GM12878 (cell line): Measurements from ENCODE around the gene RECK. TPM values are rescaled to one million over a fixed set of nuclear protein-coding genes. Genes with fewer than 3 reads are reported as not detected.

Source experiments
- ATAC-seq: fragments of 200-7000 bp; cut with Tn5 transposase; 3 replicates; pipeline ENCODE4 v1.9.1; 2020; ENCODE audit warnings: mild to moderate bottlenecking, moderate library complexity
- BruUV-seq: library from RNA; stranded (reverse); fragments of 400-500 nt; replicated peaks from 2 replicates; lab custom pipeline; 2021; lab: Mats Ljungman, UMichigan
- CTCF ChIA-PET: fragments of 300-600 bp; sonication (Branson Sonifier 250); formaldehyde crosslinking; extraction: SDS; loops from one replicate; lab custom pipeline; 2021; ENCODE audit warnings: inconsistent platforms; lab: Yijun Ruan, JAX
- POLR2A ChIA-PET: fragments of 350-600 bp; formaldehyde crosslinking; extraction: SDS; loops from one replicate; lab custom pipeline; 2021; ENCODE audit warnings: inconsistent platforms; lab: Charles Lee
- RAD21 ChIA-PET: fragments of 300-600 bp; sonication (Branson Sonifier 250); formaldehyde crosslinking; loops from one replicate; lab custom pipeline; 2023; ENCODE audit warnings: antibody characterized with exemption; ENCODE audit not compliant: unreplicated experiment; lab: Charles Lee
- SMC1A ChIA-PET: fragments of 300-600 bp; sonication (Branson Sonifier 250); formaldehyde crosslinking; loops from one replicate; lab custom pipeline; 2023; ENCODE audit not compliant: unreplicated experiment, uncharacterized antibody; lab: Charles Lee
- DNase-seq: peaks from one replicate; pipeline ENCODE4 v3.0.0-alpha.2; 2011; ENCODE audit warnings: low read depth, low spot score
- FAIRE-seq: peaks from 3 replicates; lab custom pipeline; 2011; peaks lifted over from hg19 to GRCh38; lab: Jason Lieb, UNC
- H2AFZ ChIP-seq: 2 replicates; pipeline ENCODE4 v1.6.0; 2011; ENCODE audit warnings: low read depth, low read length, control low read depth; ENCODE audit not compliant: control insufficient read depth
- H3K27ac ChIP-seq: 2 replicates; pipeline ENCODE4 v1.5.1; 2011; ENCODE audit warnings: control low read depth; ENCODE audit not compliant: control insufficient read depth, insufficient read depth
- H3K27me3 ChIP-seq, 2 experiments: replicated peaks in 1 of 2; 2 replicates each; pipeline versions ENCODE4 v1.6.0 to v1.6.1; 2011; ENCODE audit warnings: low read length in 1 of 2; ENCODE audit not compliant: control insufficient read depth in 2 of 2, insufficient read depth in 2 of 2
- H3K36me3 ChIP-seq, 2 experiments: 2 replicates each; pipeline ENCODE4 v1.5.1; 2011; ENCODE audit warnings: low read length in 1 of 2; ENCODE audit not compliant: control insufficient read depth in 2 of 2, insufficient read depth in 2 of 2
- H3K4me1 ChIP-seq: 2 replicates; pipeline ENCODE4 v1.6.1; 2011; ENCODE audit warnings: mild to moderate bottlenecking, low read length, moderate library complexity, mixed read lengths; ENCODE audit not compliant: control insufficient read depth, insufficient read depth
- H3K4me2 ChIP-seq: 2 replicates; pipeline ENCODE4 v1.6.0; 2011; ENCODE audit warnings: control low read depth; ENCODE audit not compliant: control insufficient read depth, insufficient read depth
- H3K4me3 ChIP-seq: fragments of 200-600 bp; sonication (generic); 2 replicates; pipeline ENCODE4 v1.5.1; 2016
- H3K79me2 ChIP-seq: 2 replicates; pipeline ENCODE4 v1.6.0; 2011; ENCODE audit warnings: low read length; ENCODE audit not compliant: control insufficient read depth, insufficient read depth
- H3K9ac ChIP-seq: 2 replicates; pipeline ENCODE4 v1.8.0; 2011; ENCODE audit warnings: low read length, control low read depth, mixed read lengths; ENCODE audit not compliant: control insufficient read depth, insufficient read depth
- H3K9me3 ChIP-seq: replicated peaks from 3 replicates; pipeline ENCODE4 v1.5.1; 2011; ENCODE audit warnings: mild to moderate bottlenecking, low read length; ENCODE audit not compliant: control insufficient read depth, insufficient read depth
- H4K20me1 ChIP-seq: 2 replicates; pipeline ENCODE4 v1.6.0; 2011; ENCODE audit not compliant: control insufficient read depth, insufficient read depth
- HDAC2 ChIP-seq: fragments of 200-600 bp; sonication (generic); IDR thresholded peaks from 2 replicates; pipeline ENCODE4 v1.6.1; 2017
- IRF4 ChIP-seq: IDR thresholded peaks from 2 replicates; pipeline ENCODE4 v1.6.1; 2011; ENCODE audit warnings: low read depth, low read length
- KDM1A ChIP-seq: fragments of 200-600 bp; sonication (generic); IDR thresholded peaks from 2 replicates; pipeline ENCODE4 v1.6.1; 2016; ENCODE audit warnings: borderline replicate concordance
- MTA2 ChIP-seq: fragments of 450-650 bp; IDR thresholded peaks from 2 replicates; pipeline ENCODE4 v1.6.1; 2016; ENCODE audit warnings: low read depth, mild to moderate bottlenecking, moderate library complexity
- RAD21 ChIP-seq: IDR thresholded peaks from 2 replicates; pipeline ENCODE4 v1.6.1; 2011; ENCODE audit warnings: mild to moderate bottlenecking, low read depth, low read length, moderate library complexity; ENCODE audit not compliant: insufficient read depth
- RB1 ChIP-seq: fragments of 450-650 bp; formaldehyde crosslinking; IDR thresholded peaks from 2 replicates; pipeline ENCODE4 v1.6.1; 2017; ENCODE audit warnings: mild to moderate bottlenecking, borderline replicate concordance
- SMC3 ChIP-seq: IDR thresholded peaks from 2 replicates; pipeline ENCODE4 v1.6.1; 2011; ENCODE audit warnings: low read length, improper control_type of control experiment, borderline replicate concordance
- WGBS: methylation state at CpG from one replicate; pipeline ENCODE4 v1.1.6; 2016; ENCODE audit warnings: low lambda C conversion rate; ENCODE audit not compliant: insufficient replicate concordance, insufficient coverage; ENCODE audit errors: missing lambda C conversion rate; 5-methylcytosine and 5-hydroxymethylcytosine counted together
- in situ Hi-C: fragments of 300-500 bp; cut with MboI; formaldehyde crosslinking; loops from 9 replicates; pipeline ENCODE4 v1.14.3; 2018; ENCODE audit warnings: mixed read lengths
- intact Hi-C: fragments of 100-400 bp; cut with micrococcal nuclease; formaldehyde crosslinking; loops from one replicate; pipeline ENCODE4 v1.14.2; 2022; ENCODE audit not compliant: unreplicated experiment
- polyA plus RNA-seq, 11 experiments: library from polyadenylated mRNA; depleted of rRNA in 4 of 11; unstranded in 6 of 11; stranded (reverse) in 5 of 11; fragments of >200 nt; fragmentation: Nextera tagmentation in 4 of 11; fragmentation: Illumina TruSeq in 1 of 11; extraction: Ambion mirVana in 4 of 11; extraction: Trizol in 1 of 11; gene quantifications; 1 replicate in 1 of 11; 2 replicates in 10 of 11; pipeline versions ENCODE4 v1.2.1 to v1.2.3, GENCODE V29; 2011 to 2016; ENCODE audit warnings: inconsistent platforms in 2 of 11, missing spikeins in 2 of 11, low read depth in 1 of 11
- total RNA-seq, 4 experiments: library from RNA; depleted of rRNA in 3 of 4; stranded (reverse); fragments of >200 nt in 3 of 4; fragmentation: Illumina TruSeq in 1 of 4; extraction: Trizol in 1 of 4; gene quantifications; 2 replicates each; pipeline versions ENCODE4 v1.2.1 to v1.2.3, GENCODE V29; 2013 to 2021
- TF ChIP-seq, protein P1 (sequence below): fragments of 450-650 bp; IDR thresholded peaks from 2 replicates; pipeline ENCODE4 v1.6.1; 2017; ENCODE audit warnings: mild to moderate bottlenecking, moderate library complexity
- TF ChIP-seq, protein P2 (sequence below): IDR thresholded peaks from 2 replicates; pipeline ENCODE4 v1.6.1; 2012; ENCODE audit warnings: low read depth, low read length, improper control_type of control experiment

The RECK gene
- total and polyA plus RNA-seq, 10 of the 15 experiments (the other 5 are each of a cell fraction or from before 2014, with no cell fraction given): 0.02 to 0.40 (median 0.13) TPM

DNA sequence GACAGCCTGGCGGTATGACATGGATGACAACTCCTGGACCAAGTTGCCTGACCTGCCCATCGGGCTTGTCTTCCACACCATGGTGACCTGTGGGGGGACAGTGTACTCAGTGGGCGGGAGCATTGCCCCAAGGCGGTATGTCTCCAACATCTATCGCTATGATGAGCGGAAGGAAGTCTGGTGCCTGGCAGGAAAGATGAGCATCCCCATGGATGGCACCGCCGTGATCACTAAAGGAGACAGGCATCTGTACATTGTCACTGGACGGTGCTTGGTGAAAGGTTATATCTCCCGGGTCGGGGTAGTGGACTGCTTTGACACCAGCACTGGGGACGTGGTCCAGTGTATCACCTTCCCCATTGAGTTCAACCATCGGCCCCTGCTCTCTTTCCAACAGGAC lies 133.8 kb downstream of the RECK start (continued):
- TF ChIP-seq, protein P1, sequence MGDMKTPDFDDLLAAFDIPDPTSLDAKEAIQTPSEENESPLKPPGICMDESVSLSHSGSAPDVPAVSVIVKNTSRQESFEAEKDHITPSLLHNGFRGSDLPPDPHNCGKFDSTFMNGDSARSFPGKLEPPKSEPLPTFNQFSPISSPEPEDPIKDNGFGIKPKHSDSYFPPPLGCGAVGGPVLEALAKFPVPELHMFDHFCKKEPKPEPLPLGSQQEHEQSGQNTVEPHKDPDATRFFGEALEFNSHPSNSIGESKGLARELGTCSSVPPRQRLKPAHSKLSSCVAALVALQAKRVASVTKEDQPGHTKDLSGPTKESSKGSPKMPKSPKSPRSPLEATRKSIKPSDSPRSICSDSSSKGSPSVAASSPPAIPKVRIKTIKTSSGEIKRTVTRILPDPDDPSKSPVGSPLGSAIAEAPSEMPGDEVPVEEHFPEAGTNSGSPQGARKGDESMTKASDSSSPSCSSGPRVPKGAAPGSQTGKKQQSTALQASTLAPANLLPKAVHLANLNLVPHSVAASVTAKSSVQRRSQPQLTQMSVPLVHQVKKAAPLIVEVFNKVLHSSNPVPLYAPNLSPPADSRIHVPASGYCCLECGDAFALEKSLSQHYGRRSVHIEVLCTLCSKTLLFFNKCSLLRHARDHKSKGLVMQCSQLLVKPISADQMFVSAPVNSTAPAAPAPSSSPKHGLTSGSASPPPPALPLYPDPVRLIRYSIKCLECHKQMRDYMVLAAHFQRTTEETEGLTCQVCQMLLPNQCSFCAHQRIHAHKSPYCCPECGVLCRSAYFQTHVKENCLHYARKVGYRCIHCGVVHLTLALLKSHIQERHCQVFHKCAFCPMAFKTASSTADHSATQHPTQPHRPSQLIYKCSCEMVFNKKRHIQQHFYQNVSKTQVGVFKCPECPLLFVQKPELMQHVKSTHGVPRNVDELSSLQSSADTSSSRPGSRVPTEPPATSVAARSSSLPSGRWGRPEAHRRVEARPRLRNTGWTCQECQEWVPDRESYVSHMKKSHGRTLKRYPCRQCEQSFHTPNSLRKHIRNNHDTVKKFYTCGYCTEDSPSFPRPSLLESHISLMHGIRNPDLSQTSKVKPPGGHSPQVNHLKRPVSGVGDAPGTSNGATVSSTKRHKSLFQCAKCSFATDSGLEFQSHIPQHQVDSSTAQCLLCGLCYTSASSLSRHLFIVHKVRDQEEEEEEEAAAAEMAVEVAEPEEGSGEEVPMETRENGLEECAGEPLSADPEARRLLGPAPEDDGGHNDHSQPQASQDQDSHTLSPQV: no peak
- TF ChIP-seq RAD21: no peak
- TF ChIP-seq HDAC2: no peak
- no peak for TF ChIP-seq SMC3
- TF ChIP-seq MTA2: no peak
- TF ChIP-seq RB1: no peak

DNA sequence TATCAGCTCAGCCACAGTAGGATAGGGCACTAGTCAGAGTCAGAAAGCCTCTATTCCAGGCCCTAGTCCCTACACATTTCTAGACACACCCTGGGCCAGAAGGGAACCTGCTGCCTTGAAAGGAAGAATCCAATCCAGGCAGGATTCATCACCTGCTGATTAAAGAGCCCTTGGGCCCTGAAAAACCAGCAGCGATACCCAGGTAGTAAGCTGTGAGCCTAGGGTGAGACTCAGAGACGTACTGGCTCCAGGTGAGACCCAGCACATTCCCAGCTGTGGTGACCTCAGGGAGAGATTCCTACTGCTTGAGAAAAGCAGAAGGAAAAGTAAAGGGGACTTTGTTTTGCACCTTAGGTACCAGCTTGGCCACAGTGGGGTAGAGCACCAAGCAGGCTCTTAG lies 137.1 kb downstream of the RECK start:
- Histone ChIP-seq H2AFZ (no peak overlapping the region), H3K4me1 (no peaks in the 10 kb centered on the region), H3K9ac (no peak overlapping the region), H3K4me2 (no peak overlapping the region), H4K20me1 (no peaks in the 10 kb centered on the region), H3K9me3 (no peaks in the 10 kb centered on the region), H3K4me3 (no peak overlapping the region), H3K27ac (no peak overlapping the region), H3K36me3 (no peaks in the 10 kb centered on the region), H3K79me2 (no peaks in the 10 kb centered on the region), H3K27me3 (no peaks in the 10 kb centered on the region; a peak in 2 of 4 replicates)
- intact Hi-C loops (no loop called here), in situ Hi-C loops (no loop called here)
- no peak for TF ChIP-seq KDM1A
- no peak for TF ChIP-seq IRF4
- TF ChIP-seq, protein P1: no peak
- TF ChIP-seq, protein P2, sequence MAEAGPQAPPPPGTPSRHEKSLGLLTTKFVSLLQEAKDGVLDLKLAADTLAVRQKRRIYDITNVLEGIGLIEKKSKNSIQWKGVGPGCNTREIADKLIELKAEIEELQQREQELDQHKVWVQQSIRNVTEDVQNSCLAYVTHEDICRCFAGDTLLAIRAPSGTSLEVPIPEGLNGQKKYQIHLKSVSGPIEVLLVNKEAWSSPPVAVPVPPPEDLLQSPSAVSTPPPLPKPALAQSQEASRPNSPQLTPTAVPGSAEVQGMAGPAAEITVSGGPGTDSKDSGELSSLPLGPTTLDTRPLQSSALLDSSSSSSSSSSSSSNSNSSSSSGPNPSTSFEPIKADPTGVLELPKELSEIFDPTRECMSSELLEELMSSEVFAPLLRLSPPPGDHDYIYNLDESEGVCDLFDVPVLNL: no peak
- ChIA-PET CTCF (interaction anchor here (0.6 to 4.3 kb wide), 2 partner anchors 66 to 71 kb away, joined by 3 to 19 read pairs; no protein-coding TSS in a partner anchor), RAD21 (no interaction called here), POLR2A (no interaction called here), SMC1A (no interaction called here)
- 34% methylated on average over 2 of the region's 2 CpGs for WGBS
- no peak for FAIRE-seq
- no peak for DNase-seq
- ATAC-seq: no peak
- no TSS peak for BruUV-seq
